HCT116 (cell line): Measurements from ENCODE around the gene RAP1A. TPM values are rescaled to one million over a fixed set of nuclear protein-coding genes. Genes with fewer than 3 reads are reported as not detected.

Source experiments
- ATAC-seq: fragments of 200-7000 bp; cut with Tn5 transposase; 2 replicates; pipeline ENCODE4 v1.9.1; 2020; ENCODE audit warnings: mild to moderate bottlenecking, moderate library complexity
- BruUV-seq: library from RNA; stranded (reverse); fragments of 400-500 nt; replicated peaks from 2 replicates; lab custom pipeline; 2021; lab: Mats Ljungman, UMichigan
- CTCF ChIA-PET: fragments of 300-600 bp; sonication (Branson Sonifier 250); formaldehyde crosslinking; loops from one replicate; lab custom pipeline; 2021; ENCODE audit warnings: antibody characterized with exemption; lab: Charles Lee
- POLR2A ChIA-PET: fragments of 300-600, 350-600 bp; sonication (Branson Sonifier 250); formaldehyde crosslinking; loops from one replicate; lab custom pipeline; 2021; ENCODE audit warnings: antibody characterized with exemption; lab: Charles Lee
- RAD21 ChIA-PET, 2 experiments: fragments of 300-600 bp; sonication (Branson Sonifier 250); formaldehyde crosslinking; loops; one replicate each; lab custom pipeline; 2023; ENCODE audit warnings: low total read pairs in 2 of 2; ENCODE audit not compliant: uncharacterized antibody in 2 of 2, unreplicated experiment in 2 of 2, low non-redundant PET in 1 of 2; lab: Charles Lee
- DNase-seq: peaks from one replicate; pipeline ENCODE4 v3.0.0-alpha.2; 2010; ENCODE audit warnings: low read depth, low spot score
- H2AFZ ChIP-seq: fragments of 200-600 bp; shearing (Covaris generic), sonication (generic); 2 replicates; pipeline ENCODE4 v1.6.1; 2017; ENCODE audit warnings: low read depth, mixed run types, mixed read lengths, antibody characterized with exemption, low read length; ENCODE audit not compliant: poor library complexity, severe bottlenecking
- H3K27ac ChIP-seq: 2 replicates; pipeline ENCODE4 v1.5.1; 2012; ENCODE audit warnings: low read depth, low read length
- H3K27me3 ChIP-seq: fragments of 200-600 bp; sonication (generic); 2 replicates; pipeline ENCODE4 v1.6.1; 2016; ENCODE audit warnings: mixed run types, low read length, mixed read lengths; ENCODE audit not compliant: insufficient read depth
- H3K36me3 ChIP-seq, 2 experiments: fragments of 200-500 bp in 1 of 2; fragments of 200-600 bp in 1 of 2; sonication (Bioruptor generic) in 1 of 2; sonication (generic) in 1 of 2; 2 replicates each; pipeline versions ENCODE4 v1.5.1 to v1.6.1; 2014 to 2016; ENCODE audit warnings: low read length in 2 of 2, inconsistent platforms in 1 of 2, mixed read lengths in 1 of 2, mixed run types in 1 of 2; ENCODE audit not compliant: insufficient read depth in 2 of 2, control insufficient read depth in 1 of 2
- H3K4me1 ChIP-seq, 2 experiments: fragments of 200-600 bp in 1 of 2; sonication (generic) in 1 of 2; 2 replicates each; pipeline versions ENCODE4 v1.5.1 to v1.6.1; 2012 to 2017; ENCODE audit warnings: low read length in 2 of 2, inconsistent platforms in 1 of 2, mild to moderate bottlenecking in 1 of 2, mixed read lengths in 1 of 2, mixed run types in 1 of 2, moderate library complexity in 1 of 2; ENCODE audit not compliant: insufficient read depth in 2 of 2, control insufficient read depth in 1 of 2
- H3K4me2 ChIP-seq: fragments of 200-600 bp; sonication (generic); 2 replicates; pipeline ENCODE4 v1.6.1; 2017; ENCODE audit warnings: mixed run types, low read length, mixed read lengths
- H3K4me3 ChIP-seq, 2 experiments: fragments of 200-600 bp in 1 of 2; sonication (generic) in 1 of 2; replicated peaks in 1 of 2; 2 replicates each; pipeline ENCODE4 v1.5.1; 2011 to 2016; ENCODE audit warnings: low read length in 2 of 2, control low read depth in 1 of 2, low read depth in 1 of 2, mild to moderate bottlenecking in 1 of 2, mixed read lengths in 1 of 2, mixed run types in 1 of 2
- H3K79me2 ChIP-seq: fragments of 200-600 bp; sonication (generic); 2 replicates; pipeline ENCODE4 v1.6.1; 2017; ENCODE audit warnings: mild to moderate bottlenecking, mixed run types, low read length, moderate library complexity, mixed read lengths; ENCODE audit not compliant: insufficient read depth
- H3K9ac ChIP-seq: fragments of 200-600 bp; sonication (generic); 2 replicates; pipeline ENCODE4 v1.6.1; 2016; ENCODE audit warnings: low read length, mixed read lengths
- H3K9me2 ChIP-seq: fragments of 200-600 bp; sonication (generic), shearing (Covaris generic); 2 replicates; pipeline ENCODE4 v1.6.1; 2017; ENCODE audit warnings: mixed run types, mild to moderate bottlenecking, moderate library complexity; ENCODE audit not compliant: insufficient read depth
- H3K9me3 ChIP-seq, 2 experiments: fragments of 200-500 bp in 1 of 2; fragments of 200-600 bp in 1 of 2; sonication (Bioruptor generic) in 1 of 2; sonication (generic) in 1 of 2; 2 replicates each; pipeline ENCODE4 v1.6.1; 2014 to 2017; ENCODE audit warnings: low read length in 2 of 2, mixed read lengths in 2 of 2, inconsistent platforms in 1 of 2, low read depth in 1 of 2, mild to moderate bottlenecking in 1 of 2, mixed run types in 1 of 2, moderate library complexity in 1 of 2; ENCODE audit not compliant: control insufficient read depth in 1 of 2, insufficient read depth in 1 of 2
- H4K20me1 ChIP-seq: fragments of 200-600 bp; sonication (generic), shearing (Covaris generic); 2 replicates; pipeline ENCODE4 v1.6.1; 2017; ENCODE audit warnings: mixed run types, mild to moderate bottlenecking, moderate library complexity; ENCODE audit not compliant: insufficient read depth
- EGR1 ChIP-seq: IDR thresholded peaks from 2 replicates; pipeline ENCODE4 v1.6.1; 2012; ENCODE audit warnings: low read depth
- ELF1 ChIP-seq: IDR thresholded peaks from 2 replicates; pipeline ENCODE4 v1.6.1; 2012; ENCODE audit warnings: low read depth, borderline replicate concordance
- JUND ChIP-seq: IDR thresholded peaks from 2 replicates; pipeline ENCODE4 v1.6.1; 2012
- RAD21 ChIP-seq: IDR thresholded peaks from 2 replicates; pipeline ENCODE4 v1.6.1; 2012; ENCODE audit warnings: low read depth, mild to moderate bottlenecking
- TCF7L2 ChIP-seq: IDR thresholded peaks from 2 replicates; pipeline ENCODE4 v1.7.0; 2011; ENCODE audit warnings: borderline replicate concordance, inconsistent platforms; ENCODE audit not compliant: insufficient read depth, insufficient read length; ENCODE audit errors: extremely low read depth
- YY1 ChIP-seq: IDR thresholded peaks from 2 replicates; pipeline ENCODE4 v1.6.1; 2011; ENCODE audit warnings: low read length, low read depth, moderate library complexity, mild to moderate bottlenecking; ENCODE audit not compliant: insufficient replicate concordance; ENCODE audit errors: extremely low read depth
- ZBTB33 ChIP-seq: IDR thresholded peaks from 2 replicates; pipeline ENCODE4 v1.6.1; 2011; ENCODE audit warnings: mild to moderate bottlenecking, low read length, moderate library complexity; ENCODE audit not compliant: insufficient replicate concordance; ENCODE audit errors: extremely low read depth
- intact Hi-C: fragments of 100-400 bp; cut with micrococcal nuclease; formaldehyde crosslinking; loops from 2 replicates; pipeline ENCODE4 v1.10.0; 2022
- total RNA-seq: library from RNA; stranded (reverse); gene quantifications from one replicate; pipeline ENCODE4 v1.2.1, GENCODE V29; 2021; ENCODE audit not compliant: unreplicated experiment

Gene RAP1A
- total RNA-seq, 1 experiment from 2014 or later, result 46.2 TPM

GRCh38 chr1:111690306-111690617, 70.7 kb downstream of the RAP1A start (continued):
- no peak for TF ChIP-seq ZBTB33
- no peak for TF ChIP-seq JUND
- no peak for TF ChIP-seq YY1
- TF ChIP-seq RAD21, result no peak
- TF ChIP-seq EGR1, result no peak

GRCh38 chr1:111691886-111692285, 72.3 kb downstream of the RAP1A start:
- Histone ChIP-seq H3K9ac (no peak overlapping the region), H3K27ac (no peak overlapping the region), H3K4me2 (no peak overlapping the region), H3K79me2 (0 out of 2 replicates have a peak, but pooled peaks cover 9% of the 10 kb centered on the region), H3K4me3 (no peak overlapping the region), H3K4me1 (no peaks in the 10 kb centered on the region; a peak in 1 of 4 replicates), H2AFZ (no peak overlapping the region), H4K20me1 (no peaks in the 10 kb centered on the region), H3K9me2 (no peaks in the 10 kb centered on the region), H3K9me3 (no peaks in the 10 kb centered on the region), H3K27me3 (no peaks in the 10 kb centered on the region), H3K36me3 (peaks cover 0 to 10% of the 10 kb centered on the region in 2 experiments; a peak in 1 of 4 replicates)
- DNase-seq, result no peak
- ATAC-seq, result no peak
- no TSS peak for BruUV-seq
- TF ChIP-seq ELF1, result no peak
- TF ChIP-seq TCF7L2, result no peak
- ChIA-PET RAD21 (no interaction called here), CTCF (no interaction called here), POLR2A (no interaction called here)
- intact Hi-C loops, result no loop called here
